ENCODE results near the gene PPM1J.

The PPM1J gene

GRCh38 chr1:112688781-112689193 lies 26.3 kb downstream of the PPM1J start:
- no peak for DNase-seq (ENCODE audit: low read depth in 2 of 3, low spot score in 1 of 3)

DNA sequence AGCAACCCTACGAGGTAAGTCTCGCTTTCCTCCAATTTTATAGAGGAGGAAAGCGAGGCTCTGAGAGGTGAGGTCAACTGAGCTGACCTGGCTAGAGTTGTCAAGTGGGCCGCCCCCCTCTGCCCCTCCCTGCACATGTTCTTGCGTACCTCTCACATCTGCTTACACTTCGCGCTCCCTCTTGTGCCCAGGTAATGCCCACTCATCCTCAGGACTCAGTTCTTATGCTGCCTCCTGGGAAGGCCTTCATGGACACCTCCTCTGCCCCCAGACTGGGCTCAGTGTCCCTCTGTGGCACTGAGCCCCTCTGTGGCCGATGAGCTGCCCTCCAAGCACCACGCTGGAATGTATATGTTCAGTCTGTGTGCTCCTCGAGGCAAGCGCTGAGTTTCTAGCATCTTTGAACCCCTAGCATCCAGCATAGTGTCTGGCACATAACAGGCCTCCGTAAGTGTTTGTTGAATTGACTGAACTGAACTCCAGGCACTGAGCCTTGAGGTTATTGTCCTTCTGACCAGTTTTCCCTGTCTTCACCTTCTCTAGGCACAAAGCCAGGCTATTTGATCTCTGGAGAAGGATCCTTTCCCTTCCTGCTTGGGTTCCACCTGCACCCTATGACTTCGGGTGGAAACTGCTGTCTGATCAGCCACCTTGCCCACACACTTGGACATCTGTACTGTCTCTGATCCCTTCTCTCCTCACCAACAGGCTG lies 27.2 kb downstream of the PPM1J start:
- DNase-seq (ENCODE audit: low read depth in 2 of 3, low spot score in 1 of 3): no peak

DNA sequence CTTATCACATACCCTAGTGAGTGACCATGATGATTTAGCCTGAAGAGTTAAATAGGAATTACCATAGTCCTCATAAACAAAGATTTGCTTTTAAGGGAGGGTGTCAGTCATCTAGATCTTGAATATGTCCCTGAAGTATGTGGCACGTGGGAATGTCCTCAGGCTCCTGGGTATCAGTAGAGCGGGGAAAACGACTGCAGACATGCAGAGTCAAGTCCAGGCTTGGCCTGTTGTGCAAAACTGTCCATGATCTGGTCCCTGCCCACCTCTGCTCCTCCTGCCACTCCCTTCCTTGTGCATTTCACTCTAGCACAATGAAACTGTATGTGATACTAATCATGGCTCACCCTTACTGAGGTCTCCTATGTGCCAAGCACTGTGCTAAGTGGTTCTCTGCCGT lies 27.8 kb downstream of the PPM1J start:
- DNase-seq (ENCODE audit: low read depth in 2 of 3, low spot score in 1 of 3): no peak

GRCh38 chr1:112686835-112687234 lies 28.3 kb downstream of the PPM1J start:
- no peak for DNase-seq (ENCODE audit: low read depth in 2 of 3, low spot score in 1 of 3)

DNA sequence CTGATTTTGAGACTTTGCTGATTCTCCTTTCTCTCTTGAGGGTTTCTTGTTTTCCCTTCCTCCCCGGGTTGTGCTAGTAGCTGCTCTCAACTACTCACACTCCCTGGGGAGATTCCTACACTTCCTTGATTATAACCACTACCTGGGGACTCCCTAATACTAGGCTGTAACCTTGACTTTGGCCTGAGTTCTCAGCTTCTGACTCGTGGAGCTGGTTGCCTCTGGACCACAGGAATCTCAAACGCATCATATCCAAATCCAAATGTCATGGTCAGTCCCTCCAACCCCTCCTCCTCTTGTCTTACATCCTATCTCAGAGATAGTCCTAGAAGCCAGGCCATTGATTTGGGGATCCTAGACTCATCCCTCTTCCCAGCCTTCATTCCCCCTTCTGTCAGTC lies 28.7 kb downstream of the PPM1J start:
- no peak for DNase-seq (ENCODE audit: low read depth in 2 of 3, low spot score in 1 of 3)

GRCh38 chr1:112685913-112686312 lies 29.2 kb downstream of the PPM1J start:
- DNase-seq (ENCODE audit: low read depth in 2 of 3, low spot score in 1 of 3): no peak

- DNase-seq (ENCODE audit: low read depth in 2 of 3, low spot score in 1 of 3): no peak
Observed at GRCh38 chr1:112678605-112679004, 36.5 kb downstream of the PPM1J start.

DNA sequence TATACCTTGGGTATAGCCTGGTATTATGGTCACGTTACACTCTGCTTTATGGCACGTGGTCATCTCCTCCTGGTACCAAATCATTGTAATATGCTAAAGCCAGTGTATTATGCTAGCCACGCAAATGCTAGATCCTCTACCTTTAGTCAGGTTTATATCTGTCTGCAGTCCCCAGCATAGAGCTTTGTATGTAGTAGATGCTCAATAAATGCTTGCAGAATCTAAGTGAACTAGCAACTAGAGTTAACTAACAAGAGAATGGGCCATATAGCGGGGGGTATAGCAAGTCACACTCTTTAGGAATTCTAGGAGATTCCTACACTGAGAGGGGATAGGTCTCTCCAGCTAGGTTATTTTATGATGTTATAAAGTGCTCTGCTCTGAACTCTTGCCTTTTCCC lies 37.6 kb downstream of the PPM1J start:
- no peak for DNase-seq (ENCODE audit: low read depth in 2 of 3, low spot score in 1 of 3)

DNA sequence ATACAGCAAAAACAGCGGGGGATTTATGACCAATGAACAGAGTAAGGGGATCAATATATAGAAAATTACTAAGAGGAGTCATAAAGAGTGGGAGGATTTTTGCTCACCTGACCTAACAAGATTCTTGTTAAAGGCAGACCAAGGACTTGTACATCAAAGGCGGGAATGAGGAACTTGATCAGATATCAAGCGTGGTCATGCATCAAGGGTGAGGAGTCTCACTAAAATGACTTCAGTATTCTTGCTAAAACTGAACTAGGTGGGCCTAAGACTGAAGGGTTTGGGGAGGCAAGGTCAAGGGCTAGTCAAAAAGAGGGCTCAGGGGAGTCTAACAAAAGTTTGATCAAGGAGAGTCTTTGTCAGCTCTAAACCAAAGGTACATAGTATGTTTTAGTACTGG lies 38.6 kb downstream of the PPM1J start:
- no peak for DNase-seq (ENCODE audit: low read depth in 2 of 3, low spot score in 1 of 3)

- no peak for DNase-seq (ENCODE audit: low read depth in 2 of 3, low spot score in 1 of 3)
Observed at GRCh38 chr1:112675728-112676381, 39.3 kb downstream of the PPM1J start.

GRCh38 chr1:112674986-112675727 lies 40.0 kb downstream of the PPM1J start:
- DNase-seq (ENCODE audit: low read depth in 2 of 3, low spot score in 1 of 3): peak in 2 of 3 donors; percentile 21 to 31

GRCh38 chr1:112674440-112674985 lies 40.6 kb downstream of the PPM1J start, which contains the start of gene MOV10:
Gene MOV10, plus strand, starts transcription at chr1:112674659. Its CDS starts 254 bp downstream, at chr1:112674913.
- peak; percentile 37 to 59 (median 42) for DNase-seq (ENCODE audit: low read depth in 2 of 3, low spot score in 1 of 3)

GRCh38 chr1:112673592-112674439 lies 41.3 kb downstream of the PPM1J start:
- no peak for DNase-seq (ENCODE audit: low read depth in 2 of 3, low spot score in 1 of 3)

DNA sequence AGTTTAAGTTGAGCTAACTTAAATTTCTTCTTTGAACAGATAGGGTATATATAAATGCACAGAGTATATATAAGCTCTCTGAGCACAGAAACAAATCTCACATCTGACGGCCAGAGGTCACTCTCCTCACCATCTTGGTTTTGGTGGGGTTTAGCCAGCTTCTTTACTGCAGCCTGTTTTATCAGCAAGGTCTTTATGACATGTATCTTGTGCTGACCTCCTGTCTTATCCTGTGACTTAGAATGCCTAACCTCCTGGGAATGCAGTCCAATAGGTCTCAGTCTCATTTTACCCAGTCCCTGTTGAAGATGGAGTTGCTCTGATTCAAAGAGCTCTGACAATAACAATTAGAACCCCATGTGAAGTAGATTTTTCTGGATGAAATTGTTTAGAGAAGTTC lies 42.3 kb downstream of the PPM1J start:
- DNase-seq (ENCODE audit: low read depth in 2 of 3, low spot score in 1 of 3): no peak

DNA sequence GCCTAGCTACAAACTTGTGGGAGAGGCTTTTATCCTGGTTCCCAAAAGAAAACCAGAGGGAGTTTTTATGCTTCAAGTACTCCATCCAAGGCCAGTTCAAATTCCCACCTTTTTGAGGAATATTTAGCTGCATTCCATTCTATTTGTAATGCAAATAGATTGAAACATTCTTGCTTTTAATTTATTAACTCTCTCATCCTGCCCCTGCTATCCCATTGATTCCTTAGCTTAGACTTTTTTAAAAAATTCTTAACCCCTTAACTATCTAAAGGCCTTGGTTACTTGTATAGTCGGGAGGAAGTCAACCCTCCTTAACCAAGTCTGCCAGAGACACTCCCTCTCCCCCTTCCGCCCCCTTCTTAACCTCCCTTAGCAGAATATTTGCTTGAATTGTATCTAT lies 43.1 kb downstream of the PPM1J start:
- DNase-seq (ENCODE audit: low read depth in 2 of 3, low spot score in 1 of 3): no peak

DNA sequence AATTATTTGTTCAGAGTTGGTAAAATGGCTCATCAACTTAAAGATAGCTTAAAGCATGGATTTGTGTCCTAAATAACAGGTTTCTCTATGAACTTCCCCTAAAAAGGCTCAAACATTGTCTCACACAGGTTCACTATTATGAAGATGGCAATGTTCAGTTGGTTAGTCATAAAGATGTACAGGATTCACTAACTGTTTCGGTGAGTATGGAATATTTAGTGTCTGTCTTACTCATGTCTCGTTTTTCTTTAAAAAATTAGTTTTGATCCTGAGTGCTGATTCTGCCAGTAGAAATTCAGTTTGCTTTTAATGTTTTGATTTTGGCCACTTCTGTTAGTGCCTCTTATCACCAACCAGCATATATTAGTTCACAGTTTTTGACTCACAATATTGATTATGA lies 48.2 kb downstream of the PPM1J start:
- DNase-seq (ENCODE audit: low read depth in 2 of 3, low spot score in 1 of 3): no peak

DNA sequence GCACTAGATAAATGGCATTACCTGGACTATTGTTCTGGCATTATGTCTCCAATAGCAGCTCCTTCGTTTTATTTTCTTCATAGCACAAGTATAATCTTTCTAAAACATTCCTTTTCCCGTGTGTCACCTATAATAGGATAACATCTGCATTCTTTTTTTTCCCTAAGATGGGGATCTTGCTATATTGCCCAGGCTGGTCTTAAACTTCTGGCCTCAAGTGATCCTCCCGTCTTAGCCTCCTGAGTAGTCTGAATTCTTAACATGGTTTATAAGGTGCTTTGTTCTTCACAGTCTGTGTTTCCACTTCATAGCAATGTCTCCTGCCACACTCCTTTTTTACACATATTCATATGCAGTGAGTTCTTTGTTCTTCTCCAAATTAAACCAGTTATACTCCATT lies 49.3 kb downstream of the PPM1J start:
- DNase-seq (ENCODE audit: low read depth in 2 of 3, low spot score in 1 of 3): no peak
